Right ventricle myocardium superior (tissue), 1 donor: ENCODE results near the gene HEXIM2. TPM values are rescaled to one million over a fixed set of nuclear protein-coding genes. Genes with fewer than 3 reads are reported as not detected.

Experiments
- ATAC-seq: fragments of 200-7000 bp; cut with Tn5 transposase; one replicate; pipeline ENCODE4 v1.9.1; 2020; ENCODE audit warnings: mild to moderate bottlenecking; ENCODE audit not compliant: poor library complexity
- DNase-seq: peaks from one replicate; pipeline ENCODE4 v3.0.0-alpha.2; 2020
- intact Hi-C: fragments of 100-400 bp; cut with DNase I; formaldehyde crosslinking; loops from one replicate; pipeline ENCODE4 v1.11.2; 2022
- total RNA-seq: library from RNA; stranded (reverse); fragmentation: NEBNext Ultra II Directional; extraction: Animal tissue kit (Norgen Biotek cat#: 25700); gene quantifications from one replicate; pipeline ENCODE4 v1.2.1, GENCODE V29; 2021
- donor health status: DM: no; HTN: yes; CAD: no; lungs with severe emphysema.

The HEXIM2 gene
- total RNA-seq, 1 donor from 2014 or later, result 8.0 TPM

DNA sequence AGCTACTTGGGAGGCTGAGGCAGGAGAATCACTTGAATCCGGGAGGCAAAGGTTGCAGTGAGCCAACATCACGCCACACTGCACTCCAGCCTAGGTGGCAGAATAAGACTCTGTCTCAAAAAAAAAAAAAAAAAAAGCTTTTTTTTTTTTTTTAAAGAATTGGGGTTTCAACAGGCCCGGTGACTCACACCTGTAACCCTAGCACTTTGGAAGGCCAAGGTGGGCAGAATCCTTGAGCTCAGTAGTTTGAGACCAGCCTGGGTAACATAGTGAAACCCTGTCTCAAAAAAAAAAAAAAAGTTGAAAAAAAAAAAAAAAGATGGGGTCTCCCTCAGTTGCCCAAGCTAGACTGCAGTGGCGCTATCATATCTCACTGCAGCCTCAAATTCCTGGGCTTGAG is 6.6 kb upstream of the HEXIM2 start:
- peak; percentile 3 for DNase-seq
- ATAC-seq, result no peak
- intact Hi-C loops, result no loop called here

DNA sequence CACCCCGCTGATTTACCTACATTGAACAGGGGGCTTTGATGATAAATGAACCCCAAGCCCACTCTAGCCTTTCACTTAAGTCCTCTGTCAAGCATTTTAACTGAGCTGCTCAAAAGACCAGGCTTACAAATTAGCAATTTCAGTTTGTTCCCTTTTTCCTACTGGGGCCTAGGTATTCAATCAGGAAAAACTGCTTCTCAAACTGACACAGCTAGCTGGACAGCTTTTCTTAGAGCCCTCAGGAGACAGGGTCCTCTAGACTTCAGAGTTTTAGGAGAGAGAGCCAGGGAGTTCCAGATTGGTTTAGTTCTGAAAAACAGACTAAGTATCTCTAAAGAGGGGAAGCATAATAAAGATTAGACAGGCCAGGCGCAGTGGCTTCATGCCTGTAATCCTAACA is 6.2 kb upstream of the HEXIM2 start:
- intact Hi-C loops, result no loop called here
- ATAC-seq (no peak), DNase-seq (no peak)

DNA sequence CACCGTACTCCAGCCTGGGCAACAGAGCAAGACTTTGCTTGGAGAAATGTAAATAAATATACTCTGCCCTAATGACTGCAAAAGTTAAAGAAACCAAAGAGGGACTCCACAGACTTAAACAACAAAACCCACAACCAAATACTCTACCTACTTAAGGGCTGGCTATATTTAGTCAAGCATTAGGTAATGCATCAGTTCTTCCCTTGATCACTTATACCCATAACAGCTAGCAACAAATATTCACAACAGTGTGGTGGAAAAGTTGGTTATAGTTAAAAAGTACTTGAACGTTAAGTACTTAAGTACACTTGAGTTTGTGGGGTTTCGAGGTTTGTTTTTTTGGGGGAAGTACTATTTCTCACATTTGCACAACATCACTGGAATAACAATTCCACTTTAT is 5.4 kb upstream of the HEXIM2 start:
- ATAC-seq, result no peak
- DNase-seq, result no peak
- intact Hi-C loops, result no loop called here

DNA sequence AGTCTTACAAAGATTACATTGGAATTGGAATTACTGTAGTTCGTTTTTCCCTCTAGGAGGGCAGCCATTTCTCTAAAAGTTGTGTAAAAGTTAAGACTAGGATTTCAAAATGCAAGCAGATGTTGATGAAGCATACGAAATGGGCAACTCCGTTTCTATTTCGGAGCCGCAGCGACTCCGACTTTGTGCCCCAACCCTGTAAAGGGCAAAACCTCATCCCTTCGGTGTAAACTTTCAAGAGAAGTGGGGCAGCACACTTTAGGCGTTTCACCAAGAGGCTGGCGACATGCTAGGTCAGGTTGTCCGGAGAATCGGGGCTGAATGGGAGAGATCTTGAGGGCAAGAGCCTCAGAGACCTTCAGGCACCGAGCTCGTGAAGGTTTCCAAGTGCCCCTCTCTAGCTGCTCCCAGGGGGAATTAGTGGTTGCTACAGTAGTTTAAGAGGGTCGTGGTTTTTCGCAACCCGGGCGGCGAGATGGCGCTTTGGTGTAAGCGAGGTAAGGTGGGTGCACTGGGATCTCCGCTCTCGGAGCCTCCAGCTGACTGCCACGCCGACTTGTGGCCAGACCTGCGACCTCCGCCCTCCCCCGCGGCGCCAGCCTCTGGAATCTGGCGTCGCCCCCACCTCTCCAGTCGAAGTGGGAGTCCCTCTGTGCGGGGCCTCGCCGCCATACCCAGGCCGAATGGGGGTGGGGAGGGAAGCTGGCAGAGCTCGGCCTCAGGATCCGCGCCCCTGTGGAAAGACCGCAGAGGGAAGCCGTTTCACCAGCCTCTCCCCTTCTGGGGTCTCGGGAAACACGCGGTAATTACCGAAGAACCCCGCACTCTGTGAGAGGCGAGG is 1.0 kb upstream of the HEXIM2 start:
- peak; percentile 68 for ATAC-seq
- intact Hi-C loops, result loop anchor here (1.0 kb wide), 1 partner anchor 12 kb away; the partner anchor contains the start of gene HEXIM1
- DNase-seq, result peak; percentile 83

DNA sequence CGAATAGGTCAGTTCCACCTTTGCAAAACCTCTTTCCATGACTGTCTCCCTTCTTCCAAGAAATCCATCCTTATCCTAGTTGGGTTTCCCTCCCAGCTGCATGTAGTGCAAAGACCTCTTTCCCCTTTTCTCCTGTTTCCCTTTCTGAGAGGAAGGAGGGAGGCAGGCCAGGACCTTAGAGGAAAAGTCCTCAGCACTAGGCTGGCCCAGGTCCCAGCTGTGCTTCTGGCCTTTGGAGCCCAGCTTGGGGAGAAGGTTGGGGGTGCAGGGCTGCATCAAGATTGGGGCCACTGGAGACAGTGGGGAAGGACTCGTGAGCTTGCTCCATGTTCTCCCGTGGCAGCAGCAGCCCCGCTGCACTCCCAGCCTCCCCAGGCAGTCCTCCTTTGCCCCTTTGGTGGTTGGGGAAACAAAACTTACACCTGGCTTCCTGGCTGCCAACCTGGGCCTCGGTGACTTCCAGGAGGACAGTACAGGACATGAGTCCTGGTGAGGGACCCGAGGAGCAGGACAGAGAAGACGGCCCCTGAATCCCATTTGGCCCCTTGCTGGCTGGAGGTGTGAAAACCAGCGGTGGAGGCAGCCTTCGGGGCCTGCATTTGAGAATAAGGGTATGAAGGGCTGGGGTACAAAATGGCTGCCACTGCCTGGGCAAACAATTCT is 481 bp downstream of the HEXIM2 start:
- intact Hi-C loops, result no loop called here
- DNase-seq, result peak; percentile 54
- ATAC-seq, result no peak

DNA sequence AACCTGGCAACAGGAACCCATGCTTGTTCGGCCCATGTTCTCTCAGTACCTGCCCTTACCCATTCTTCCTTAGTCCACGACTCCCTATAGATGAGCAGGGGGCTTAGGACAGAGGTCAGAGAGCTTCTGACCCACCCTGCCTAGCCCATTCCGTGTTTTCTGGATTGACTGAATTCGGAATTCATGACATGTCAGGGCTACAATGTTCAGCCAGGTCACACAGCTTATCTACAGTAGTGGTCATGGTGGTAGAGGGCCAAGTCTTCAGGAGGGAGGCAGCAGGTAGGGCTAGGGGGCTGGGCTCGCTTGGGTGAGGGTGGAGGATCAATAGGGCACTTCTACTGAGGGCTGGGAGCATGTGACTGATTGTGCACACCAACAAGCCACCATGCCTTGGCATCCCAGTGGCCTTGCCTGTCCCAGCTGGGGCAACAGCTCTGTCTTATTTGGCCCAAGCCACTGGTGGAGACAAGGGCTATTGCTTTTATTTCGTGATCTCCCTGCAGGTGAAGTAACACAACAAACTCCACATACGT is 3.1 kb downstream of the HEXIM2 start:
- intact Hi-C loops, result no loop called here
- ATAC-seq, result no peak
- no peak for DNase-seq

DNA sequence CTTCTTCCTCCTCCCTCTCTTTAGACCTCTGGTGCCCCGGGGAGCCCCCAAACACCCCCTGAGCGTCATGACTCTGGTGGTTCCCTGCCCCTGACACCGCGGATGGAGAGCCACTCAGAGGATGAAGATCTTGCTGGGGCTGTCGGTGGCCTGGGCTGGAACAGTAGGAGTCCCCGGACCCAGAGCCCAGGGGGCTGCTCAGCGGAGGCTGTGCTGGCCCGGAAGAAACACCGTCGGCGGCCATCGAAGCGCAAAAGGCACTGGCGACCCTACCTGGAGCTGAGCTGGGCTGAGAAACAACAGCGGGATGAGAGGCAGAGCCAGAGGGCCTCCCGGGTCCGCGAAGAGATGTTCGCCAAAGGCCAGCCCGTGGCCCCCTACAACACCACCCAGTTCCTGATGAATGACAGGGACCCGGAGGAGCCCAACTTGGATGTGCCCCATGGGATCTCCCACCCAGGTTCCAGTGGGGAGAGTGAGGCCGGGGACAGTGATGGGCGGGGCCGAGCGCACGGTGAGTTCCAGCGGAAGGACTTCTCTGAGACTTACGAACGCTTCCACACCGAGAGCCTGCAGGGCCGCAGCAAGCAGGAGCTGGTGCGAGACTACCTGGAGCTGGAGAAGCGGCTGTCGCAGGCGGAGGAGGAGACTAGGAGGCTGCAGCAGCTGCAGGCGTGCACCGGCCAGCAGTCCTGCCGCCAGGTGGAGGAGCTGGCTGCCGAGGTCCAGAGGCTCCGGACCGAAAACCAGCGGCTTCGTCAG is 7.5 kb downstream of the HEXIM2 start:
- ATAC-seq (no peak), DNase-seq (no peak)
- intact Hi-C loops, result no loop called here

DNA sequence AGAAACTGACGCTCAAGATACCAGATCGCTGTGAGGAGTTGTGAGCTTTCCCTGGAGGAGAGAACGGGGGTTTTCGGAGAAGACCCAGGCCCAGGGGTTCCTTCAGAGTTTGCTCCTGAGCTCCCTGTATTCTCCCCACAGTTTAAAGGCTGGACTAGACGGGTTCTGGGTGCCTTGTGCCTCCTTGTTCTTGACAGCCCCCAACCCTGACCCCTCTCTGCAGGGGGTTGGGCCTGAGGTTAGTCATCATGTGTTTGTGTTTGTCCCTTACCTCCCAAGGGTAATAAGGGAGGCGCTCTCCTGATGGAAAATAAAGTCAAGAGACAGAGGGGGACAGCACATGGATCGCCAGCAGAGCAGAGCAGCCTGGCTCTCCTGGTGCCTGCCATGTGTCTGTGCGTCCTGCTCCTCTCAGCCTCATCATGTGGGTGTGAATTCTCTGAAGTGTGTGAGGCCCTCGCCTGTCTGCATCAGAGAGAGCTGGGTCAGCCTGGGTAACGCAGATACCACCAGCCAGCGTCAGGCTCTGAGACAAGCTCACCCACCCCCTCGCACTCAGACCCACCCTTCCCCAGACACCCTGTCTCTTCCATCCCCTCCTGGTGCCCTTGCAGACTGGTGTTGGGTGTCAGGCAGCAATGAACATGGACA is 8.7 kb downstream of the HEXIM2 start:
- ATAC-seq (peak; percentile 7), DNase-seq (no peak)
- intact Hi-C loops, result no loop called here

DNA sequence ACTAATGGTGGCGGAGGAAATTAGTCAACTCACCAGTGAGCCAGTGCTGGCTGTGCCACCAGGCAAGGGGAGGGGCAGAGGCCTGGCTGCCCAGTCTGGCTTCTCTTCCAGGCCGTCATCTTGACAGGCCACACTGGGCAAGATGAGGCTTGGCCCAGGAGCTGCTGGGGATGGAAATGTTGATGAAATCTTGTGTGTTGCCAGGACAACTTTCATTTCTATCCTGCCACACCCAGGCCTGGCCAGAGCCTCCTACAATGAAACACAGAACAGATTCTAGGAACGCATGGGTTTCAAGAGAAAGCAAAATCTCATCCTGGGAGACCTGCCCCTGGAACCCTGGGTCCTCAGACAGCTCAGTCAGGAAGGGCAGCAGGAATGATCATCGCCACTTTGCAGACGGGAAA is 9.3 kb downstream of the HEXIM2 start:
- ATAC-seq (peak; percentile 69), DNase-seq (peak; percentile 83)
- intact Hi-C loops, result no loop called here

DNA sequence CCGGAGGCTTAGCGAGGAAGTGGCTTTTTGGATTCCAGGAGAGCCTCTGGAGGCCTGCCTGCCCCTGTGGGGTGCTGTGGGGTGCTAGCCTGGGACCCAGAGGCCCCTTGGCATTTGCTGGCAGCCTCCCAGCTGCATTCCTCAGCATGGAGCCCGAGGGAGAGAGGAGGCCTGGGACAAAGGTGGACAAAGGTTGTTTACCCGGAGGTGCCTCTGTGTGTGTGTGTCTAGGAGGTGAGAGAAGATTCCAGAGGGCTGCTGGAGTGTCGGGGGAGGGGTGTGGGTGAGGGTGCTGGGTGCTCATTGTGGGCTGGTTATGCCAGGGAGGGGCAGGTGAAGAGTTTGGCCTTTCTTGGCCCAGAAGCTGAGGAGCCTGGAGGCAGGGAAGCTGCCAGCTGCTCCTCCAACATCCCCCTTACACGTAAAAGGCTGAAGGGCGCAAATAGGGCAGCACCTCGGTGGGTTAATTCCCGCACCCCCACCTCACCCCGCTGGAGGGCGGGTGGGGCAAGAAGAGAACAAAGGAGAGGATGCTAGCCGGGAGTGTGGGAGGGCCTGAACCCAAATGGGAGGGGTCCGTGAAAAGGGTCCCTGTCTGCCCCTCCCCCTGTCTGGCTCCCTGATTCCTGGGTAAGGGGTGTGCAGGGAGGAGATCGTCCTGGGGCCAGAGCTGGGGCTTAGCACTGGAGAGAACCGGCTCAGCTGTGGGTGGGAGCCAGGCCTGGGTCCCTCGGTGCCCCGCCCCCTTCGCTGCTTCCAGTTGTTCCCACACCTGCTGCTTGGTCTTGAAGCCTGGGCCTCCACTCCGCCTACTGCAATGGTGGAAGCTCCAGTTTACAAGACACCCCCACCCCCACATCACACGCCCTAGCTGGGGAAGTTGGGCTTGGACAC is 9.9 kb downstream of the HEXIM2 start:
- ATAC-seq (peak; percentile 16), DNase-seq (no peak)
- intact Hi-C loops, result no loop called here

DNA sequence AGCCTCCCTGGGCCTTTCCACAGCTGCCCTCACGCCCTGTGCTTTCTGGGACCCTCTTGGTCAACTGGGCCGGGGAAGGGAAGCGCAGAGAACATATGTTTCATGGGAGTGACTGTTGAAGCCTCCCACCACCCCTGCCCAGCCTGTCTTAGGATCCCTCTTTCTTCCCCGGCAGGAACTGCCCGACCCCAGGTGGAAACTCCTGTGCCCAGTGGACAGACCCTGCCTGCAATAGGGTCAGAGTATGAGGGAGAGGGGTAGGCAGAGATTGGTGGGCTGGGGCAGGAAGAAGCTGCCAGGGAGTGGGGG is 10.5 kb downstream of the HEXIM2 start:
- DNase-seq, result no peak
- ATAC-seq, result no peak
- intact Hi-C loops, result no loop called here

DNA sequence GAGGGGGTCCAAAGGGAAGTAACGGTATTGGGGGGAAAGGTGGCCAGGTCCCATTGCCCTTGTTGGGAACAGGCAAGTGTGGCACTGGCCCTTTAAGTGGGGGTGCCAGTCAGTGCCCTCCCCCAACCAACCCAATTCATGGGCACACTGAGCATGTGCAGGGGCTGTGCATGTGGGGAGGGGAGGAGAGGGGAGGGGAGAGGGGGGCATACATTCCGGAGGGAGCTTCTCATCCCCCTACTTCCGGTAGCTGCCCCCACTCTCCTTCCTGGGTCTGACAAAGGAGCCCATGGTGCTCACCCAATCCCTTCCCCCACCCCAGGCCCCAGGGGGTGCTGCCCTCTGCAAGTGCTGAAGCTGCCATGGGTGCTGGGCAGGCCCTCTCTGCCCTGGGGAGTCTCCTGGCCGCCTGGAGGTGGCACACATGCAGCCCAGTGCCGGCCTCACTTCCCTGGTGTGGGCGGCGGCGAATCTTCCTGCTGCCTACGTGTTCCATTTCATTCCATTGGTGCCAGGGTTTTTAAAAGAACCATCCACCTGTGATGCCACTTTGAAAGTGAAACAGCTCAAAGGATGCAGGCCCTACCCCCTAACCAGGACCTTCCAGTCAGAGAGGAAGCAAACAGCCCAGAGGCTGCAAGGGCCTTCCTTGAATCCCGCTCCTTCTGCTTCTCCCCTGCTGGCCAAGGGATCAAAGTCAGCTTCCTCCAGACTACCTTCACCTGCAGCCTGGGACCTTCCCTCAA is 11.0 kb downstream of the HEXIM2 start:
- DNase-seq, result peak; percentile 72
- peak; percentile 84 for ATAC-seq
- intact Hi-C loops, result no loop called here

DNA sequence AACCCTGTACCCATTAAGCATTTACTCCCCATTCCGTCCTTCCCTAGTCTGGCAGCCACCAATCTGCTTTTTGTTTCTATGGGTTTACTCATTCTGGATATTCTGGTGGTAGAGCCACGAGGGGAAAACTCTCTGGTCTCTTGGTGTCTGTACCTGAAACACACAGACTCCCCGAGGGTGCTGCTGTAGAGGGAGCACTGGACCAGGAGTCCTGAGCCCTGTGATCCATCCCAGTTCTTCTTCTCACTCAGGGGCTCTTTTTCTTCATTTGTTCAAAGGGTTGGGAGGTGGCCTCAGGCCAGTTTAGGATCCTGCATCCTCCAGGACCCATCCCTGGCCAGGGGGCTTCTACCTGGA is 14.1 kb downstream of the HEXIM2 start:
- DNase-seq (no peak), ATAC-seq (no peak)
- intact Hi-C loops, result no loop called here

DNA sequence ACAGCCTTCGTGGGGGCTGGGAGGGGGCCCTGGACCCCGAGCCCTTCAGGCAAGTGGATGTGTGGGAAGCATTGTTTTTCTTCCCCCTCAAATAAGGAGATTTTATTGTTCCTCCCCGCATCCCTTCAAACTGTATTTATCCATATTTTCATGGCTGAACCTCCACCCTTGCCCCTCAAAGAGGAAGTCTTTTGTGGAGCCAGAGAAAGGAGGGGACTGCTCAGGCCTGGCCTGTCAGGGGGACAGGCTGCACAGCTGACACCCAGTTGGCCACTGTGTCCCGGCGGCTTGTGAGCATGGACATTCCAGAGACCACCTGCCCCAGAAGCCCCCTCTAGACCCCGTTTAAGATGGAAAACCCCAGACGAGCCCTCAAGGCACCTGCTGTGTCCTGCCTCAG is 15.9 kb downstream of the HEXIM2 start:
- no peak for ATAC-seq
- intact Hi-C loops, result no loop called here
- DNase-seq, result no peak

DNA sequence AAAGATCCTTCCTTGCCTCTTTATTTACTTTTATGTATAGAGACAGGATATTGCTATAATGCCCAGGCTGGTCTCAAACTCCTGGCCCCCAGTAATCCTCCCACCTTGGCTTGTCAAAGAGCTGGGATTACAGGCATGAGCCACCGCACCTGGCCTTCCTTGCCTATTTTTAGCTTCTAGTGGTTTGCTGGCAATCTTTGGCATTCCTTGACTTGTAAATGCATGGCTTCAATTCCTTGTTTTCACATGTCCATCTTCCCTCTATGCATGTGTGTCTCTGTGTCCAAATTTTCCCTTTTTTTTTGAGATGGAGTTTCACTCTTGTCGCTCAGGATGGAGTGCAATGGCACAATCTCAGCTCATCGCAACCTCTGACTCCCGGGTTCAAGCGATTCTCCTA is 22.5 kb downstream of the HEXIM2 start:
- intact Hi-C loops, result no loop called here
- DNase-seq, result no peak
- no peak for ATAC-seq

DNA sequence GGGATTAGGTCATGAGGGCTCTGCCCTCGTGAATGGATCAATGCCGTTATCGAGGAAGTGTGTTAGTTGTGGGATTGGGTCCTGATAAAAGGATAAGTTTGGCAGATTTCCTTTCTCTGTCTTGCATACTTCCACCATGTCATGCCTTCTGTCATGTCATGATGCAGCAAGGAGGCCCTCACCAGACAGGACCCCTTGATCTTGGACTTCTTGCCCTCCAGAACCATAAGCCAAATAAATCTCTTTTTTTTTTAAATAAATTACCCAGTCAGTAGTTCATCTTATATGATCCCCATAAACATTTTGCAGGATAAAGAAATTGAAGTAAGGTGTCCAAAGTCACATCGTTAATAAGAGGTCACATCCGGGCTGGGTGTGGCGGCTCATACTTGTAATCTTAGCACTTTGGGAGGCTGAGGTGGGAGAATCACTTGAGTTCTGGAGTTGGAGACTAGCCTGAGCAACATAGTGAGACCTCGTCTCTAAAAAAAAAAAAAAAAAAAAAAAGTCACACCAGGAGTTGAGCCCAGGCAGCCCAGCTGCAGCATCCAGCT is 25.2 kb downstream of the HEXIM2 start:
- no peak for DNase-seq
- ATAC-seq, result no peak
- intact Hi-C loops, result no loop called here

DNA sequence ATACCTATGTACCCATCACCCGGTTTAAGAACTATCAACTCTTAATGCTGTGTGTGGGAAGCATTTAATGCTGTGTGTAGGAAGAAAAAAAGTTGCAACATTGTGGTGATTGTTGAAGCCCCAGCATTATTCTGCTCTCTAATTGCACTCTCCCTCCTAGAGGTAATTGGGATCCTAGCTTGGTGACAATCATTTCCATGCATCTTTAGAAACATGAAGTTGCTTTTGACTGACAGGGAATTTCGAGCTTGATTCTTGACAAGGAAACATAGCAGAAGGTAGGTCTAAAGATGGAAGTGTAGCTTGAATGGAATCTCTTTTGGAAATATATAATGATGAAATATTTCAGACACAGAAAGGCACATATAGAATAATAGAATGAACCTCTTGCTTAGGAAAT is 27.3 kb downstream of the HEXIM2 start:
- DNase-seq (no peak), ATAC-seq (no peak)
- intact Hi-C loops, result no loop called here
